ENCODE data around the gene RXFP1.
"Not testable (repeated sequence)": the region's sequence is repeated elsewhere in the genome, so short reads cannot be mapped to it uniquely, and the experiment has no call there.

DNA sequence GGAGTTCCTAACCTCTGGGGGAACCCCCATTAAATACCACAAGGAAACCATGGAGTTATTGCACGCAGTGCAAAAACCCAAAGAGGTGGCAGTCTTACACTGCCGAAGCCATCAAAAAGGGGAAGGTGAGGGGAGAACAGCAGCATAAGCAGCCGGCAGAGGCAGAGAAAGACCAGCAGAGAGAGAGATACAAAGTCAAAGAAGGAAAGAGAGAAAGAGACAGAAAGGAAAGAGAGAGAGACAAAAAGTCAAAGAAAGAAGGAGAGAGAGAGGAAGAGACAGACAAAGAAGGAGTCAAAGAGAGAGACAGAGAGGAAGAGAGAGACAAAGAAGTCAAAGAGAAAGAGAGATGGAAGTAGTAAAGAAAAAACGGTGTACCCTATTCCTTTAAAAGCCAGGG is 141.6 kb downstream of the RXFP1 start:
- not testable (repeated sequence) for TF ChIP-seq POLR2AphosphoS5, POLR2A (IDR thresholded peaks at IDR 0.05; ENCODE audit: low read depth, low read length)

Data from GM12892 (cell line).